ENCODE results near the gene NES.
A peak's percentile ranks its signal among the peaks of the same experiment; 100 is the strongest.

The NES gene

DNA sequence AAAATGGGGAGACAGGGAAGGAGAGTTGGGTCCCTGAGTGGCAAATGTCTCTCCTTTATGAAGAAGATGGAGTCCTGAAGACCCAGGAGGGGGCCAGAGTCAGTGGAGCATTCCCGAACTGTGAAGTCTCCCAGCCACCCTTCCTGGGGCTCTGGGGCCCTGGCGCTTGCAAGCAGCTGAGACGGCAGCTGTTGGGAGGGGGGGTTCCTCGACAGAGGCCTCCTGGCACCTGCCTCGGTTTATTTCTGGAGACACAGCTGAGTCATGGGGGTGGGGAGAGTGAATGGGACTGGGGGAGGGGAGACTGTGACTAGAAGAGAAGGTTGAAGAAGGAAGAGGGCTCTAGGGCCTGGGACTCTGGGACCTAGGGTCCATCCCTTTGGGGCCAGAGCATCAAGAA, 14.0 kb downstream of the NES start:
- DNase-seq (ENCODE audit: low read depth in 1 of 2, low spot score in 1 of 2): no peak

DNA sequence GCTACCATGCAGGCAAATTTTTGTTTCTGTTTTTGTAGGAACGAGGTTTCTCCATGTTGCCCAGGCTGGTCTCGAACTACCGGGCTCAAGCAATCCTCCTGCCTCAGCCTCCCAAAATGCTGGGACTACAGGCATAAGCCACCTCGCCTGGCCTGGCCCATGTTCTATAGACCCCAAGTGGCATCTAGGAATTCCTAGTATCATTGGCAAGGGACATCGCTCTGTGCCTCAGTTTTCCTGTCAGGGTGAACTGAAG, 14.5 kb downstream of the NES start:
- DNase-seq (ENCODE audit: low read depth in 1 of 2, low spot score in 1 of 2): no peak

DNA sequence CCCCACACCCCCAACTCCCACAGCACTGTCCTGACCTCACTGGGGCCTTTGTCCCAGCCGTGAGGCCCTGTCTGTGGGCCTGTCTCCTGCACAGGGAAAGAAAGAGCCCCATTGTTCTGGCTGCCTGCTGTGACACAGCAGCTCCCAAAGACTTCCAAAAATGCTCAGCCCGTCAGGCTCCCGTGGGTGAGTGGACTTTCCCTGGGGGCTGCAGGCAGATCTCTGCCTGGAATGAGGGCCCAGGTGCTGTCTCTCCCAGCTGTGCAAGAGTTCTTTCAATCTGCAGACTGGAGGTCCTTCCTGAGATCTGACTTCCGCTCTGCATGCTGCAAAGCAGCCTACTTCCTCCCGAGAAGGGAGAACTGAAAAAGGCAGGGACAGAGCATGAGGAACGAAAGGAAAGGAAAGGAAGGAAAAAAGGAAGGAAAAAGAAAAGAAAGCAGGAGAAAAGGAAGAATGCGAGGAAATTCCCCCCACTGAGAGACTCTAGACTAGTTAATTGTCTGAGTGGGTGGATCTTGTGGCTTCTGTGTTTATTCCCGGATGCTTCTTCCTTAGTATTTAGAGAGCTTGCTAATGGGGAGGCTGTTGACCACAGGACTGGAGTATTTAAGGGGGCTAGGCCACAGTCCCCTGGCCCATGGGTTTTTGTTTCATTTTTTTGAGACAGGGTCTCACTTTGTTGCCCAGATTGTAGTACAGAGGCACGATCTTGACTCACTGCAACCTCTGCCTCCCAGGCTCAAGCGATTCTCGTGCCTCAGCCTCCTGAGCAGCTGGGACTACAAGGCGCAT, 15.0 kb downstream of the NES start:
- no peak for DNase-seq (ENCODE audit: low read depth in 1 of 2, low spot score in 1 of 2)

DNA sequence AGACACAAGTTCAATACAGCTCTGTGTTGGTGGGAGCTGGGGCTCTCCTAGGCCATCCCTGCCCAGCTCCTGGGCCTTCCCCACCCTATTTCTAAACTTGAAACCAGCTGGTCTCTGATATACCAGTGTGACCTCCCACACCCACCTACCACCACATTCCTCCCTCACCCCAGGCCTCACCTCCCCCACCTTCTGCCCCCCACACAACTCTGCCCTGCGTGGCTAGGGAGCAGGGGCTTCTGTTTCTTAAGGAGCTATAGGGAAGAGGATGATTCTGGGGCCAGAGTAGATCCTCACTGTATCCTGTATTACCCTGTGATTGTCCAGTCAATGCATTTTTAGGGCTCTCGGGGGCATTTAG, 16.5 kb downstream of the NES start:
- DNase-seq (ENCODE audit: low read depth in 1 of 2, low spot score in 1 of 2): no peak

DNA sequence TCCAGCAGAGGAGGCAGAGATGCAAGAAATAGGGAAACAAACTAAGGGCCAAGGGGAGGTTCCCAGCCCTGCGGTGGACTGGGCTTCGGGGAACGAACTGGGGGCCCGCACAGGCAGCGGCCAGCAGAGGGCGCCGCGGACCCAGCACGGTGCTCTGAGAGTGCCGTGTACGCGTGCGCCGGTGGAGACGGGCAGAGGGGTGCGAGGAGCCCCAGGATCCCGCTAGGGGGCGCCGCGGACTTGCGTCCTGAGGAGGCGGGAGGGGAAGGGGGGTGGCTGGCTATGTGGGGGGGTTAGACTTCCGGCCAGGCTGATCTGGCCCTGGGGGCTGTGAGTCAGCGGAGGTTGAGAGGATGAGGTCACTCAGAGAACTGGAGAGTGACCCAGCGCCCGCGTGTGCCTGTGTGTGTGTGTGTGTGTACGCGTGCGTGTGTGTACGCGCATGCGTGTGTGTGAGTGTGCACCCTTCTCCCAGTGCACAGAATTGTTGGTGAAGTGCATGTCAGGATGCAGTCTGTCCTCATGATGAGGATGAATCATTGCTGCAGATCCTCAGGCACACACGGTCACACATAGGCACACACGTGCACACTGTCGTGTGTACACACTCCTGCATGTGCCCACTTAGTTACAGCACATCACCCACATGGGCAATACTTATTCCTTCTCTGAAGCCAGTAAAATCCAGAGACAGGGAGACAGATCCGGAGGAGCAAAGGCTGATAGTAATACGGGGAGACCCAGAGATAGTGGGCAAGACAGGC, 17.0 kb downstream of the NES start:
- DNase-seq (ENCODE audit: low read depth in 1 of 2, low spot score in 1 of 2): peak; percentile 78 to 90

DNA sequence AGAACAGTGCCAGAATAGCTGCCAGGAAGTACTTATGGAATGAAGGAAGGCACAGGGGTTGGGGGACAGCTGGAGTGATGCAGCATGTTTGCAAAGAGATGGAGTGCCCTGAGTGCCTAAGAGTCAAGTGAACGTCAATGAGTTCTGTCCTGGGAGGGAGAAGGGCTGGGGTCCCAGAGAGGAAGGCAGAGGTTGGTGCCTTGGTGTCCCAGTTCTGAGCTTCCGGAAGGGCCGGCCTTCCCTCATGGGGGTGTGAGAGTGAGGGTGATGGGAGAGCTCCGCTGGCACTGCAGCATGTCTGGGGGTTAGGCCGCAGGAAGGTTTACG, 17.6 kb downstream of the NES start:
- DNase-seq (ENCODE audit: low read depth in 1 of 2, low spot score in 1 of 2): no peak

DNA sequence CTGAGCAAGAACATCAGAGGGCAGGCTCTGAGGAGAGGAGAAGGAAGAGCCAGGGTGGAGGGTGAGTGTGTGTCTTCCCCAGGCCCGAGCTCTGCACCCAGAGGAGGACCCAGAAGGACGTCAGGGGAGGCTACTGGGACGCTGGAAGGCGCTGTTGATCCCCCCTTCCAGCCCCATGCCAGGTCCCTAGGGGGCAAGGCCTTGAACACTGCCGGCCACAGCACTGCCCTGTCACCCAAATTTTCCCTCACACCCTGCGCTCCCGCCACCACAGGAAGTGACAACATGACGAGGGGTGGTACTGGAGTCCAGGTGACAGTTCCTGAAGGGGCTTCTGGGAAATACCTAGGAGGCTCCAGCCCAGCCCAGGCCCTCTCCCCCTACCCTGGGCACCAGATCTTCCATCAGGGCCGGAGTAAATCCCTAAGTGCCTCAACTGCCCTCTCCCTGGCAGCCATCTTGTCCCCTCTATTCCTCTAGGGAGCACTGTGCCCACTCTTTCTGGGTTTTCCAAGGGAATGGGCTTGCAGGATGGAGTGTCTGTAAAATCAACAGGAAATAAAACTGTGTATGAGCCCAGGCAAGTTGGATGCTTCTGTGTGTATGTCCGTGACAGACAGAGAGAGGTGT, 18.1 kb downstream of the NES start:
- DNase-seq (ENCODE audit: low read depth in 1 of 2, low spot score in 1 of 2): no peak

DNA sequence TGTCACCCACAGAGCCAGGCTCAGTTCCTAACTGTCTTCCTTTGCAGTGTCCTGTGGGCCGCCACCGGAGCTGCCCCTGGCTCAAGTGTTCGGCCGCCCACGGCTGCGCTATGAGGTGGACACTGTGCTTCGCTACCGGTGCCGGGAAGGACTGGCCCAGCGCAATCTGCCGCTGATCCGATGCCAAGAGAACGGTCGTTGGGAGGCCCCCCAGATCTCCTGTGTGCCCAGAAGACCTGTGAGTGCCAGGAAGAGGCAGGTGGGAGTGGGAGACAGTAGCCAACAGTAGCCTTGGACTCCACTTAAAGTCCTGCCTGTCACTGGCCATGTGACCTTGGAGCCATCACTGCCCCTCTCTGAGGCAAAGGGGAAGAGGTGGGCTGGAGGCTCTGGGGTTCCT, 18.7 kb downstream of the NES start:
- no peak for DNase-seq (ENCODE audit: low read depth in 1 of 2, low spot score in 1 of 2)

DNA sequence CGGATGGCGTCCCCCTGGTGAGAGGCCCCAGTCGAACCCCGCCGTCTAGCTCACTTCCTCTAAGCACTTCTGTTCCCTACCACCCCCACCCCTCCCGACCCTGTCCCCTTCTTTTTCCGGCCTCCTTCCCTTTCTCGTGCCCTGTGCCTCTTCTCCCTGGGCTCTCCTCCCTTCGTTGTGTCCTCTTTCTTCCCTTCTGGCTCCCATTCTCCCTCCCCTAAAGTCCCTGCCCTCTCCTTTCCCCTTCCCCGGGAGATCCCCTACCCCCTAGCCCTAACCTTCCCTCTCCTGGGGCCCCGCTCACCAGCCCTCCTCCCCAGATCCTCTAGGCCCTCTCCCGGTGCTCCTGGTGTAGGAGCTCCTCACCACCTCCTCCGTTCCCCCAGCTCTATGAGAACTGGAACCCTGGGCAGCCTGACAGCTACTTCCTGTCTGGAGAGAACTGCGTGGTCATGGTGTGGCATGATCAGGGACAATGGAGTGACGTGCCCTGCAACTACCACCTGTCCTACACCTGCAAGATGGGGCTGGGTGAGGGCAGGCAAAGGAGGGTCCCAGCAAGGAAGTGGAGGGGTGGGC, 19.4 kb downstream of the NES start:
- no peak for DNase-seq (ENCODE audit: low read depth in 1 of 2, low spot score in 1 of 2)

DNA sequence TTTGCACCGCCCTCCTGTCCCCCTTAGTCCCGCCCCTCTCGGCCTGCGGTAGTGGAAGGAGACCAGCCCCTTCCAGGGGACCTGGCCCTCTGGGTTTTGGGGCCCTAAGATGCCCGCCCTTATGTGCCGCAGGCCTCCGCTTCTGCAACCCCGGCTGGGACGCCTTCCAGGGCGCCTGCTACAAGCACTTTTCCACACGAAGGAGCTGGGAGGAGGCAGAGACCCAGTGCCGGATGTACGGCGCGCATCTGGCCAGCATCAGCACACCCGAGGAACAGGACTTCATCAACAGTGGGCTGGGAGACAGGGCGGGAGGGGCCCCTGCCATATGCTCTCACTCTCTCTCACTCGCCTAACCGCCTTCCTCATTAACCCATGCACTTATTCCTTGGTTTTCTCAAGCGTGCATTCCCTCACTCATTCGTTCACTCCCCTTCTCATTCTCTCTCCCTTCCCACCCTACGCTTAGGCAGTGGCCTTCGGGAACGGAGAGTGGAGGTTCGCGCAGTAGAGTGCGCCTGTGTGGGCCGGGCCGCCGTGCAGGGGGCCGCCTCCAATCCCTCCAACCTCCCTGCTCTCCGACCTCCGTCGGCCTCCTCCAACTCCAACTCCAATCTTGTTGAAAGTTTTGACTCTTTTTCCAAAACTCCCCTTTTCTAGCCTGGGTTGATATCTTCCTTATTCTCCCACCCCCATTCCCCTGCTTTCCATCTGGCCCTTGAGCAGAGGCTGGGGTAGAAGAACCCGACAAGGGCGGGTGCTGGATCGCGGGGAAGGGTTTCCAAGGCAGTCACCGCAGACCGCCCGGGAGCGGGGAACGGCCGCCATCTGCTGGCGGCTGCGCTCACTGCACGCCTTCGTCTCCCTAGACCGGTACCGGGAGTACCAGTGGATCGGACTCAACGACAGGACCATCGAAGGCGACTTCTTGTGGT, 20.1 kb downstream of the NES start:
- peak; percentile 63 to 71 for DNase-seq (ENCODE audit: low read depth in 1 of 2, low spot score in 1 of 2)

DNA sequence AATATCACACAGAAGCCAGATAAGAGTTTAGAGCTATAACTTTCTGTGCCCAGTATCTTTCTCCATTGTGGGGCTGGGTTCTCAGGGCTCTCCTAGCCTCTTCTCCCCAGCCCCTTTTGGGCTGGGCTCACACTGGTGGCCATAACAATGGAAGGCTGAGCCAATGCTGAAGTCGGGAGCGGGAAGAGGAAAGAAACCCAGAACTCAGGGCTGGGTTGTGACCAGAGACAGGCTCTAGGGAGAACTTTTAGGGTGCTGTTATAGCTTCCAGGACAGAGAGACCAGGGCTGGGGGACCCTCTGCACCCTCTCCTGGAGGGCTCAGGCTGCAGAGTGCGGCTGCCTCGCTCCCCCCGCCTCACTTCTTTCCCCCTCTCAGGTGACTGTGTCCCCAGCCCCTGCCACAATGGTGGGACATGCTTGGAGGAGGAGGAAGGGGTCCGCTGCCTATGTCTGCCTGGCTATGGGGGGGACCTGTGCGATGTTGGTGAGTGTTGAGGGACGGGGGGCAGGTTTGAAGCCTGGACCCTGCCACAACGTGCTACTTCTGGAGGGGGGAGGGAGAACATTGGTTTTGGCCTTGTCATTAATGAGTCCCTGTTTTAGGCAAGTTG, 21.2 kb downstream of the NES start:
- no peak for DNase-seq (ENCODE audit: low read depth in 1 of 2, low spot score in 1 of 2)

DNA sequence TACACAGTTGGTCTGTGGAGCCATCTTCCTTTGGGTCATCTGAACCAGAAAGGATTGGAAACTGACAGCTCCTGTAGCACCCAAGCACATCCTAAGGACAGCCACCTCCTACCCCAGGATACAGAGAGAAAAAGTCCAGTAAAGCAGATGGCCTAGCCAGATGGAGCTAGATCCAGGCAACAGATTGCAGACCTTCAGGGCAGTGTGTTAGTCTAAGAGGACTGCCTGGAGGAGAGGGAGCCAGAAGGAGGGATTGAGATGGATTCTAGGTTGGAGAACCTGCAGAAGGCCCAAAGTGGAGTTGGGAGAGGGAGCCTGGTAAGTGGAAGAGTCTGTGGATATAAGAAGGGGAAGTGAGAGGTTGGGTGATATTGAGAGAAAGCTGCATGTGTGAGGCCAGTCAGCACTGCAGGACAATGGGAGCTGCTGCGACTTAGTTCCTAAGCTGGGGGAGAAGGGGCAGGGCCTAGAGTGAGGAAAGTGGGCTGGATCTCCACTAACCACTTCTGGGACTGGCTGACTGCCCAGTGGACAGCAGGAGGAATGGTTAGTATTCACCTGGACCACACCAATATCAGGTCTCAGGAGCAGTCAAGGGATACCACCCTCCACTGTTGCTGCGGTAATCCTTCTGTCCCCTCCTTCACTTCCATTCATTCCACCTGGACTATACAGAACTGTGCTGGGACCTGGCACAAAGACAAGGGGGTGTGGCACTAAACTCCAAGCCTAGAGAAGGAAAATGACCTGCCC, 21.9 kb downstream of the NES start:
- no peak for DNase-seq (ENCODE audit: low read depth in 1 of 2, low spot score in 1 of 2)

DNA sequence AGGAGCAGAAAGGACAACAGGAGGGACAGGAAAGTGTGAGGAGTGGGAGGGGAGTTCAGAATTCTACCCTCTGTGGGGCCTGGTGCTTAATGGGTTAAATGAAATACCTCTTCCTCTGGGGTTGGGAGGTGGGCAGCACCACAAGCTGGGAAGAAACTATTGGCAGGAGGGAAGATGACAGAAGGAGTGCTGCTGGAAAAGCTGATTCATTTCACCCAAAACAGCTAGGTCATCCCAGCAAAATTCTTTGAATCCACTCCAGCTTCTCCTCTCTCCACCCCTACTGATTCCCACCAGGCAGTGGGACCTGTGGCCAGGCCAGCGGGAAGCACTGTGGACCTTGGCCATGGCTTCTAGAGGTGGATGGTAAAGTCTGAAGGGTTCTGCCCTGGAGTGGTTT, 22.5 kb downstream of the NES start:
- no peak for DNase-seq (ENCODE audit: low read depth in 1 of 2, low spot score in 1 of 2)

DNA sequence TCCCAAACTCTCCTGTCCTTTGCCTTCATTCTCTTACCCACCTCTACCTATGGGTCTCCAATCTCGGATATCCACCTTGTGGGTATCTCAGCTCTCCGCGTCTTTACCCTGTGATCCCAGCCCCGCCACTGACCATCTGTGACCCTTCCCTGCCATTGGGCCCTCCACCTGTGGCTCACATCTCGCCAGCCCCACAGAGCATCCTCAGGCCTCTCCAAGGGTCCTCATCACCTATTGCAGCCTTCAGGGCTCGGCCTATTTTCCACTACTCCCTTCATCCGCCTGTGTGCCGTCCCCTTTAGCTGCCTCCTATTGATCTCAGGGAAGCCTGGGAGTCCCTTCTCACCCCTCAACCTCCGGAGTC, 24.2 kb downstream of the NES start:
- DNase-seq (ENCODE audit: low read depth in 1 of 2, low spot score in 1 of 2): no peak

DNA sequence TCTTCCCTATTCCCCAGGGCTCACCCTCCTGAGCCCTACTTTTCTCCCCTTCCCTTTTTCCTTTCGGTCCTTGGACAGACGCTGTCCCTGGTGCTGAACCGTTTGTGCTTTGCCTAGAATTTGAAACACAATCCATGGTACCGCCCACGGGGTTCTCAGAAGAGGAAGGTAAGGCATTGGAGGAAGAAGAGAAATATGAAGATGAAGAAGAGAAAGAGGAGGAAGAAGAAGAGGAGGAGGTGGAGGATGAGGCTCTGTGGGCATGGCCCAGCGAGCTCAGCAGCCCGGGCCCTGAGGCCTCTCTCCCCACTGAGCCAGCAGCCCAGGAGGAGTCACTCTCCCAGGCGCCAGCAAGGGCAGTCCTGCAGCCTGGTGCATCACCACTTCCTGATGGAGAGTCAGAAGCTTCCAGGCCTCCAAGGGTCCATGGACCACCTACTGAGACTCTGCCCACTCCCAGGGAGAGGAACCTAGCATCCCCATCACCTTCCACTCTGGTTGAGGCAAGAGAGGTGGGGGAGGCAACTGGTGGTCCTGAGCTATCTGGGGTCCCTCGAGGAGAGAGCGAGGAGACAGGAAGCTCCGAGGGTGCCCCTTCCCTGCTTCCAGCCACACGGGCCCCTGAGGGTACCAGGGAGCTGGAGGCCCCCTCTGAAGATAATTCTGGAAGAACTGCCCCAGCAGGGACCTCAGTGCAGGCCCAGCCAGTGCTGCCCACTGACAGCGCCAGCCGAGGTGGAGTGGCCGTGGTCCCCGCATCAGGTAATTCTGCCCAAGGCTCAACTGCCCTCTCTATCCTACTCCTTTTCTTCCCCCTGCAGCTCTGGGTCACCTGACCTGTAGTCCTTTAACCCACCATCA, 24.8 kb downstream of the NES start:
- DNase-seq (ENCODE audit: low read depth in 1 of 2, low spot score in 1 of 2): no peak

DNA sequence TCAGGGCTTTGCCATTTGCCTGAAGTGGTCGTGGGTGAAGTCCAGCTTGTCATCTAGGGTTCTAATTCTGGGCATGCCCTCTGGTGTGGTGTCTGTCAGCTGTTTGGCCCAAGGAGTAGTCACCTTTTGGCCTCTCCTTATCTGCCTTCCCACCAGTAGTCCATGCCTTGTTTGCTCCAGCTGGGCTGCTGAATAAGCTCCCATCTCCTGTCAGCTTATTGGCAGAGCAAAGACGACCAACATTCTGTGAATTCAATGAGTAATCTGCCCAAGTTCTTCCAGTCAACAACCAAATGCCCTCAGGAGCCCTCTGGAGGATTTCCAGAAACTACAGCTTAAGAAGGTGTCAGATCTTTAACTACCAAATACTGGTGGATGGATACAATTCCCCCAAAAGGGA, 28.3 kb downstream of the NES start:
- DNase-seq (ENCODE audit: low read depth in 1 of 2, low spot score in 1 of 2): no peak

DNA sequence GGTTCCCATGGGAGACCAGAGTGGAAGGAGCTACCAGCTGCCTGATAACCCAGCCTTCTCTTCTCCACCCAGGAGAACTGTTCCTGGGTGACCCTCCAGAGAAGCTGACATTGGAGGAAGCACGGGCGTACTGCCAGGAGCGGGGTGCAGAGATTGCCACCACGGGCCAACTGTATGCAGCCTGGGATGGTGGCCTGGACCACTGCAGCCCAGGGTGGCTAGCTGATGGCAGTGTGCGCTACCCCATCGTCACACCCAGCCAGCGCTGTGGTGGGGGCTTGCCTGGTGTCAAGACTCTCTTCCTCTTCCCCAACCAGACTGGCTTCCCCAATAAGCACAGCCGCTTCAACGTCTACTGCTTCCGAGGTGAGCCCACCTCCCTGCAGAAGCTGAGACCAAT, 28.7 kb downstream of the NES start:
- no peak for DNase-seq (ENCODE audit: low read depth in 1 of 2, low spot score in 1 of 2)

DNA sequence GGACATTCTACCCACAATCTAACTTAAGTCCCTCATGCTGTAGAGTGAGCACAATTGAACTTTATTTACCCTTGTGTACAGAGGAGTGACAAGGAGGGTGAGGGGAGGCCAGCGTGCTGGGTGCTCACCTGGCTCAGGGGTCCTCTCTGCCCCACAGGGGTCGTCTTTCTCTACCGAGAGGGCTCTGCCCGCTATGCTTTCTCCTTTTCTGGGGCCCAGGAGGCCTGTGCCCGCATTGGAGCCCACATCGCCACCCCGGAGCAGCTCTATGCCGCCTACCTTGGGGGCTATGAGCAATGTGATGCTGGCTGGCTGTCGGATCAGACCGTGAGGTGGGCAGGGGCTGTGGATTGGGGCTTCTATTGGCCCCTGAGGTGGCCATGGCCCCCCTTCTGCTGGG, 29.9 kb downstream of the NES start:
- DNase-seq (ENCODE audit: low read depth in 1 of 2, low spot score in 1 of 2): no peak

DNA sequence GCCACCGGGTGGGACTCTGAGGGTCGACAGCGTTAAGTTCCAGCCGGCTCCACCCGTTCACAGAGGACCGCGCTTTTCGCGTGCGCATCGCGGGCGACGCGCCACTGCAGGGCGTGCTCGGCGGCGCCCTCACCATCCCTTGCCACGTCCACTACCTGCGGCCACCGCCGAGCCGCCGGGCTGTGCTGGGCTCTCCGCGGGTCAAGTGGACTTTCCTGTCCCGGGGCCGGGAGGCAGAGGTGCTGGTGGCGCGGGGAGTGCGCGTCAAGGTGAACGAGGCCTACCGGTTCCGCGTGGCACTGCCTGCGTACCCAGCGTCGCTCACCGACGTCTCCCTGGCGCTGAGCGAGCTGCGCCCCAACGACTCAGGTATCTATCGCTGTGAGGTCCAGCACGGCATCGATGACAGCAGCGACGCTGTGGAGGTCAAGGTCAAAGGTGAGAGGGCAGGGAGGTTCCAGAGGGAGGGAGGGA, 30.4 kb downstream of the NES start:
- DNase-seq (ENCODE audit: low read depth in 1 of 2, low spot score in 1 of 2): no peak

Measured in stimulated activated CD4-positive, alpha-beta T cell treated with anti-CD3 and anti-CD28 coated beads, Interleukin-15, amount 100 ng/mL, for 1 hour (primary cell).